Mammary epithelial cell (primary cell): ENCODE measurements around the gene PPP1R9B.

Experiments
- EZH2 ChIP-seq: IDR thresholded peaks from 2 replicates; pipeline ENCODE4 v1.6.1; 2012; ENCODE audit warnings: low read length, inconsistent platforms, borderline replicate concordance
- TF ChIP-seq, protein P1 (sequence below), 2 donors: IDR thresholded peaks in 1 of 2; conservative IDR thresholded peaks in 1 of 2; 2 replicates each; pipeline ENCODE4 v1.5.1; 2011 to 2012; ENCODE audit warnings: inconsistent platforms in 2 of 2, low read length in 2 of 2, mild to moderate bottlenecking in 2 of 2, control low read depth in 1 of 2, low read depth in 1 of 2; ENCODE audit not compliant: insufficient read depth in 1 of 2; ENCODE audit errors: extremely low read depth in 1 of 2

DNA sequence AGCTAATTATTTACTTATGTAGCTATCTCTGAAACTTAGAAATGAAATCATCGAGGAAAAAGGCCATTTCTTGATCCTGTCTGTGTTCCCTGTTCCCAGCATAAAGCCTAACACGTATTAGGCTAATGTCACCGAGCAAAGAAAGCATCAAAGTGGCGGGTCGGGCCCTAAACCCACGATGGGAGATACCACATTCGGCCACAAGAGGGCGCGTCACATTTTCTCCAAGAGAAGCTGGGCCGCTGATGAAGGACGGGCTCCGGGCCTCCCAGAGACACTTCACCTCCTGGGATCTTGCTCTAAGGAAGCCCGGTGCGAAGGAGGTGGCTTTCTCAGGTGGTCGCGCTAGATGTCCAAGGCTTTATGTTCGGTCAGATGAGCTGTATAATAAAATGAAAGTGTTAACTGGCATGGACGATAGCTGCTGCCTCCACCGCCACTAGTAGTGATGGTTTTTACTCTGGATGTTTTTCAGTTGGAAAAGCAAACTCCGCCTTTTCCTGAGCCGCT is 56.2 kb downstream of the PPP1R9B start:
- TF ChIP-seq, protein P1, sequence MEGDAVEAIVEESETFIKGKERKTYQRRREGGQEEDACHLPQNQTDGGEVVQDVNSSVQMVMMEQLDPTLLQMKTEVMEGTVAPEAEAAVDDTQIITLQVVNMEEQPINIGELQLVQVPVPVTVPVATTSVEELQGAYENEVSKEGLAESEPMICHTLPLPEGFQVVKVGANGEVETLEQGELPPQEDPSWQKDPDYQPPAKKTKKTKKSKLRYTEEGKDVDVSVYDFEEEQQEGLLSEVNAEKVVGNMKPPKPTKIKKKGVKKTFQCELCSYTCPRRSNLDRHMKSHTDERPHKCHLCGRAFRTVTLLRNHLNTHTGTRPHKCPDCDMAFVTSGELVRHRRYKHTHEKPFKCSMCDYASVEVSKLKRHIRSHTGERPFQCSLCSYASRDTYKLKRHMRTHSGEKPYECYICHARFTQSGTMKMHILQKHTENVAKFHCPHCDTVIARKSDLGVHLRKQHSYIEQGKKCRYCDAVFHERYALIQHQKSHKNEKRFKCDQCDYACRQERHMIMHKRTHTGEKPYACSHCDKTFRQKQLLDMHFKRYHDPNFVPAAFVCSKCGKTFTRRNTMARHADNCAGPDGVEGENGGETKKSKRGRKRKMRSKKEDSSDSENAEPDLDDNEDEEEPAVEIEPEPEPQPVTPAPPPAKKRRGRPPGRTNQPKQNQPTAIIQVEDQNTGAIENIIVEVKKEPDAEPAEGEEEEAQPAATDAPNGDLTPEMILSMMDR (conservative IDR thresholded peaks at IDR 0.05 in 1 of 2, IDR thresholded peaks at IDR 0.05 in 1 of 2; ENCODE audit: extremely low read depth in 1 of 2, insufficient read depth in 1 of 2, low read depth in 1 of 2, low read length in 2 of 2): peak; percentile 77 to 82
- TF ChIP-seq EZH2: no peak
